Measurements from ENCODE around the gene FXYD5. TPM values are rescaled to one million over a fixed set of nuclear protein-coding genes. Genes with fewer than 3 reads are reported as not detected.

The FXYD5 gene
- polyA plus RNA-seq, 1 donor from 2014 or later = not detected

DNA sequence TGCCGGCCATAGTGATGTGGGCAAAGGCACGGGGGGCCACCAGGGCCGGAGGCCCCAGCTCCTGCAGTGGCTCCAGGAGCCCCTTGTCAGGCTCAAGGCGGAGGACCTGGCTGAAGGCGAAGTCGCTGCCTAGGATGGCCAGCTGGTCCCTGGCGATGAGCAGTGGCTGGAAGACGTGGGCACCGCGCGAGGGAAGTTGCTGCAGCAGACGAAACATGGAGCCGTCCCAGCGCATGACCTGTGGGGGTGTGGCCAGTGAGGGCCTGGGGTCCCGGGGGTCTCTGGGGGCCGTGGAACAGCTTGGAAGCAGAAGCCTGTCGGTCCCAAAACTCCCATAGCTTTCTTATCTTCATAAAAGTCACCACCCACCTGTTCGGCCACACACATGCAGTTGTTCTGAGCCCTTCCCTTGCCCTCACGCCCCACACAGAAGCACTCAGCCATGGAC lies 29.2 kb upstream of the FXYD5 start:
- no peak overlapping the region for H3K4me3 ChIP-seq (ENCODE audit: low read length)

GRCh38 chr19:35125749-35126623 lies 28.5 kb upstream of the FXYD5 start:
- Histone ChIP-seq H3K27me3 (ENCODE audit: insufficient read depth, low read depth, low read length) (no peaks in the 10 kb centered on the region), H4K20me1 (ENCODE audit: insufficient read depth) (no peaks in the 10 kb centered on the region), H3K36me3 (ENCODE audit: insufficient read depth, low read length) (no peaks in the 10 kb centered on the region), H3F3A (ENCODE audit: insufficient read depth, low read length, poor library complexity, severe bottlenecking) (no peaks in the 10 kb centered on the region), H3K9me2 (ENCODE audit: insufficient read depth, low read length) (no peaks in the 10 kb centered on the region), H3K79me2 (replicated peaks; ENCODE audit: insufficient read depth, low read length) (no peaks in the 10 kb centered on the region), H3K4me3 (ENCODE audit: low read length) (no peak overlapping the region), H3K27ac (ENCODE audit: low read length) (no peak overlapping the region), H3K9me3 (ENCODE audit: low read length) (no peaks in the 10 kb centered on the region), H3K4me2 (ENCODE audit: low read length) (no peak overlapping the region), H2AFZ (ENCODE audit: low read depth, low read length) (no peak overlapping the region), H3K9ac (ENCODE audit: low read length) (no peak overlapping the region)
- TF ChIP-seq POLR2AphosphoS5 (IDR thresholded peaks at IDR 0.05) (no peak), TAF1 (IDR thresholded peaks at IDR 0.05; ENCODE audit: low read depth) (no peak), EZH2 (IDR thresholded peaks at IDR 0.05; ENCODE audit: borderline replicate concordance, insufficient read depth, low read length, poor library complexity, severe bottlenecking) (no peak), SMC3 (conservative IDR thresholded peaks at IDR 0.05; ENCODE audit: poor library complexity) (no peak), EP300 (conservative IDR thresholded peaks at IDR 0.05; ENCODE audit: poor library complexity, severe bottlenecking) (no peak), MXI1 (conservative IDR thresholded peaks at IDR 0.05; ENCODE audit: poor library complexity, severe bottlenecking) (no peak), RAD21 (conservative IDR thresholded peaks at IDR 0.05) (no peak)
- TF ChIP-seq, protein P1, sequence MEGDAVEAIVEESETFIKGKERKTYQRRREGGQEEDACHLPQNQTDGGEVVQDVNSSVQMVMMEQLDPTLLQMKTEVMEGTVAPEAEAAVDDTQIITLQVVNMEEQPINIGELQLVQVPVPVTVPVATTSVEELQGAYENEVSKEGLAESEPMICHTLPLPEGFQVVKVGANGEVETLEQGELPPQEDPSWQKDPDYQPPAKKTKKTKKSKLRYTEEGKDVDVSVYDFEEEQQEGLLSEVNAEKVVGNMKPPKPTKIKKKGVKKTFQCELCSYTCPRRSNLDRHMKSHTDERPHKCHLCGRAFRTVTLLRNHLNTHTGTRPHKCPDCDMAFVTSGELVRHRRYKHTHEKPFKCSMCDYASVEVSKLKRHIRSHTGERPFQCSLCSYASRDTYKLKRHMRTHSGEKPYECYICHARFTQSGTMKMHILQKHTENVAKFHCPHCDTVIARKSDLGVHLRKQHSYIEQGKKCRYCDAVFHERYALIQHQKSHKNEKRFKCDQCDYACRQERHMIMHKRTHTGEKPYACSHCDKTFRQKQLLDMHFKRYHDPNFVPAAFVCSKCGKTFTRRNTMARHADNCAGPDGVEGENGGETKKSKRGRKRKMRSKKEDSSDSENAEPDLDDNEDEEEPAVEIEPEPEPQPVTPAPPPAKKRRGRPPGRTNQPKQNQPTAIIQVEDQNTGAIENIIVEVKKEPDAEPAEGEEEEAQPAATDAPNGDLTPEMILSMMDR (IDR thresholded peaks at IDR 0.05; ENCODE audit: poor library complexity, severe bottlenecking) = no peak

More for the DNA sequence above, 29.2 kb upstream of the FXYD5 start:
- no peak overlapping the region for H2AFZ ChIP-seq (ENCODE audit: low read depth, low read length)
- H3K9me2 ChIP-seq (ENCODE audit: insufficient read depth, low read length) = no peaks in the 10 kb centered on the region
- no peak for TF ChIP-seq MXI1 (conservative IDR thresholded peaks at IDR 0.05; ENCODE audit: poor library complexity, severe bottlenecking)
- no peak for TF ChIP-seq TAF1 (IDR thresholded peaks at IDR 0.05; ENCODE audit: low read depth)
- no peak for TF ChIP-seq POLR2AphosphoS5 (IDR thresholded peaks at IDR 0.05)
- TF ChIP-seq SMC3 (conservative IDR thresholded peaks at IDR 0.05; ENCODE audit: poor library complexity) = no peak
- TF ChIP-seq, protein P1 (IDR thresholded peaks at IDR 0.05; ENCODE audit: poor library complexity, severe bottlenecking) = no peak
- TF ChIP-seq EZH2 (IDR thresholded peaks at IDR 0.05; ENCODE audit: borderline replicate concordance, insufficient read depth, low read length, poor library complexity, severe bottlenecking) = no peak
- no peak for TF ChIP-seq RAD21 (conservative IDR thresholded peaks at IDR 0.05)
- TF ChIP-seq REST (IDR thresholded peaks at IDR 0.05; ENCODE audit: borderline replicate concordance) = no peak
- TF ChIP-seq EP300 (conservative IDR thresholded peaks at IDR 0.05; ENCODE audit: poor library complexity, severe bottlenecking) = no peak
- no peaks in the 10 kb centered on the region for H4K20me1 ChIP-seq (ENCODE audit: insufficient read depth)
- H3K27ac ChIP-seq (ENCODE audit: low read length) = no peak overlapping the region
- no peaks in the 10 kb centered on the region for H3F3A ChIP-seq (ENCODE audit: insufficient read depth, low read length, poor library complexity, severe bottlenecking)
- H3K79me2 ChIP-seq (replicated peaks; ENCODE audit: insufficient read depth, low read length) = no peaks in the 10 kb centered on the region
- no peaks in the 10 kb centered on the region for H3K36me3 ChIP-seq (ENCODE audit: insufficient read depth, low read length)
- no peak overlapping the region for H3K9ac ChIP-seq (ENCODE audit: low read length)
- no peaks in the 10 kb centered on the region for H3K9me3 ChIP-seq (ENCODE audit: low read length)
- H3K27me3 ChIP-seq (ENCODE audit: insufficient read depth, low read depth, low read length) = no peaks in the 10 kb centered on the region
- H3K4me2 ChIP-seq (ENCODE audit: low read length) = no peak overlapping the region
